ENCODE data around the gene FBXO31.

GRCh38 chr16:87291944-87292343, 91.6 kb downstream of the FBXO31 start:
- TF ChIP-seq TAF1 (IDR thresholded peaks at IDR 0.05; ENCODE audit: borderline replicate concordance, low read depth, low read length) (no peak), POLR2AphosphoS5 (IDR thresholded peaks at IDR 0.05; ENCODE audit: low read depth, low read length) (no peak)

All from GM12892 (cell line).